MCF 10A (cell line): Measurements from ENCODE around the gene EIF2S3B. TPM values are rescaled to one million over a fixed set of nuclear protein-coding genes. Genes with fewer than 3 reads are reported as not detected.
"Not testable (repeated sequence)": the region's sequence is repeated elsewhere in the genome, so short reads cannot be mapped to it uniquely, and the experiment has no call there.

Source experiments
- BruUV-seq: library from RNA; stranded (reverse); fragments of 400-500 nt; replicated peaks from 2 replicates; lab custom pipeline; 2021; lab: Mats Ljungman, UMichigan
- CTCF ChIA-PET: fragments of 300-600 bp; sonication (Branson Sonifier 250); formaldehyde crosslinking; extraction: SDS; loops from one replicate; lab custom pipeline; 2021; ENCODE audit warnings: antibody characterized with exemption, inconsistent platforms; lab: Yijun Ruan, JAX
- POLR2A ChIA-PET: fragments of 300-600, 350-650 bp; sonication (Branson Sonifier 250); formaldehyde crosslinking; extraction: SDS; loops from one replicate; lab custom pipeline; 2020; ENCODE audit warnings: antibody characterized with exemption, inconsistent platforms; lab: Yijun Ruan, JAX
- DNase-seq: peaks from one replicate; pipeline ENCODE4 v3.0.0-alpha.2; 2018; ENCODE audit not compliant: unreplicated experiment
- H3K27ac Mint-ChIP-seq: one replicate; pipeline ENCODE4 v1.8.0; 2022; ENCODE audit warnings: mild to moderate bottlenecking, low read depth, mixed read lengths; ENCODE audit not compliant: unreplicated experiment
- H3K27me3 Mint-ChIP-seq: one replicate; pipeline ENCODE4 v1.8.0; 2022; ENCODE audit warnings: mixed read lengths; ENCODE audit not compliant: insufficient read depth, unreplicated experiment
- H3K36me3 Mint-ChIP-seq: one replicate; pipeline ENCODE4 v1.8.0; 2022; ENCODE audit warnings: mild to moderate bottlenecking, moderate library complexity, mixed read lengths; ENCODE audit not compliant: insufficient read depth, unreplicated experiment
- H3K4me1 Mint-ChIP-seq: one replicate; pipeline ENCODE4 v1.8.0; 2022; ENCODE audit warnings: mixed read lengths; ENCODE audit not compliant: insufficient read depth, unreplicated experiment
- H3K4me3 Mint-ChIP-seq: one replicate; pipeline ENCODE4 v1.8.0; 2022; ENCODE audit warnings: mild to moderate bottlenecking, moderate library complexity, mixed read lengths; ENCODE audit not compliant: unreplicated experiment
- H3K9me3 Mint-ChIP-seq: one replicate; pipeline ENCODE4 v1.8.0; 2022; ENCODE audit warnings: mixed read lengths; ENCODE audit not compliant: unreplicated experiment
- CTCF ChIP-seq: fragments of 200-600 bp; IDR thresholded peaks from one replicate; pipeline ENCODE4 v1.8.0; 2022; ENCODE audit warnings: antibody characterized with exemption, mild to moderate bottlenecking; ENCODE audit not compliant: unreplicated experiment
- intact Hi-C: fragments of 100-400 bp; cut with micrococcal nuclease; formaldehyde crosslinking; loops from 2 replicates; pipeline ENCODE4 v1.14.1; 2022
- total RNA-seq: library from RNA; stranded (reverse); gene quantifications from 2 replicates; pipeline ENCODE4 v1.2.3, GENCODE V29; 2022

Gene EIF2S3B
- total RNA-seq, 1 experiment from 2014 or later = 9.3 TPM

- Mint-ChIP-seq H3K4me1 (no peaks in the 10 kb centered on the region), H3K4me3 (no peak overlapping the region), H3K36me3 (peaks cover 5% of the 10 kb centered on the region), H3K27ac (no peak overlapping the region), H3K9me3 (no peaks in the 10 kb centered on the region), H3K27me3 (no peaks in the 10 kb centered on the region)
- POLR2A ChIA-PET = no interaction called here
- no TSS peak for BruUV-seq
- CTCF ChIA-PET = no interaction called here
- intact Hi-C loops = no loop called here
- TF ChIP-seq CTCF = no peak
- no peak for DNase-seq
Observed at GRCh38 chr12:10469701-10470100, 36.0 kb upstream of the EIF2S3B start.

GRCh38 chr12:10472808-10473207 lies 32.9 kb upstream of the EIF2S3B start:
- POLR2A ChIA-PET, BruUV-seq: not testable (repeated sequence)

GRCh38 chr12:10481901-10482300 lies 23.8 kb upstream of the EIF2S3B start:
- ChIA-PET CTCF (interaction anchor here (0.6 kb wide), 2 partner anchors 32 to 117 kb away, joined by 3 read pairs; no protein-coding TSS in a partner anchor), POLR2A (interaction anchor here (0.7 kb wide), 1 partner anchor 15 kb away, joined by 3 read pairs; no protein-coding TSS in a partner anchor)
- H3K4me3 Mint-ChIP-seq = not testable (repeated sequence)

More at GRCh38 chr12:10472808-10473207, 32.9 kb upstream of the EIF2S3B start:
- H3K27me3 Mint-ChIP-seq, intact Hi-C loops, DNase-seq, CTCF ChIA-PET, H3K4me1 Mint-ChIP-seq, H3K36me3 Mint-ChIP-seq, H3K4me3 Mint-ChIP-seq, H3K27ac Mint-ChIP-seq: not testable (repeated sequence)
- H3K9me3 Mint-ChIP-seq = peaks cover 17% of the 10 kb centered on the region

GRCh38 chr12:10487328-10487727 lies 18.4 kb upstream of the EIF2S3B start:
- CTCF ChIA-PET, H3K27me3 Mint-ChIP-seq, H3K36me3 Mint-ChIP-seq, H3K27ac Mint-ChIP-seq, POLR2A ChIA-PET, H3K4me1 Mint-ChIP-seq, H3K4me3 Mint-ChIP-seq, H3K9me3 Mint-ChIP-seq, BruUV-seq, intact Hi-C loops, DNase-seq: not testable (repeated sequence)

More at GRCh38 chr12:10481901-10482300, 23.8 kb upstream of the EIF2S3B start:
- H3K4me1 Mint-ChIP-seq, H3K27me3 Mint-ChIP-seq, H3K36me3 Mint-ChIP-seq, DNase-seq, intact Hi-C loops, BruUV-seq, H3K9me3 Mint-ChIP-seq, H3K27ac Mint-ChIP-seq: not testable (repeated sequence)

GRCh38 chr12:10491766-10492165 lies 13.9 kb upstream of the EIF2S3B start:
- intact Hi-C loops = no loop called here
- no peak for DNase-seq
- CTCF ChIA-PET = no interaction called here
- H3K36me3 Mint-ChIP-seq = no peaks in the 10 kb centered on the region
- no peak overlapping the region for H3K4me3 Mint-ChIP-seq
- no peaks in the 10 kb centered on the region for H3K9me3 Mint-ChIP-seq
- no peaks in the 10 kb centered on the region for H3K27me3 Mint-ChIP-seq
- BruUV-seq = no TSS peak
- POLR2A ChIA-PET = no interaction called here
- no peaks in the 10 kb centered on the region for H3K4me1 Mint-ChIP-seq
- no peak for TF ChIP-seq CTCF
- no peak overlapping the region for H3K27ac Mint-ChIP-seq
